EL (cell line): ENCODE measurements around the gene TPTE2.
"Not testable (repeated sequence)": the region's sequence is repeated elsewhere in the genome, so short reads cannot be mapped to it uniquely, and the experiment has no call there.

ENCODE experiments used
- DNase-seq: peaks from one replicate; pipeline ENCODE4 v3.0.0-alpha.2; 2016

TPTE2 gene

DNA sequence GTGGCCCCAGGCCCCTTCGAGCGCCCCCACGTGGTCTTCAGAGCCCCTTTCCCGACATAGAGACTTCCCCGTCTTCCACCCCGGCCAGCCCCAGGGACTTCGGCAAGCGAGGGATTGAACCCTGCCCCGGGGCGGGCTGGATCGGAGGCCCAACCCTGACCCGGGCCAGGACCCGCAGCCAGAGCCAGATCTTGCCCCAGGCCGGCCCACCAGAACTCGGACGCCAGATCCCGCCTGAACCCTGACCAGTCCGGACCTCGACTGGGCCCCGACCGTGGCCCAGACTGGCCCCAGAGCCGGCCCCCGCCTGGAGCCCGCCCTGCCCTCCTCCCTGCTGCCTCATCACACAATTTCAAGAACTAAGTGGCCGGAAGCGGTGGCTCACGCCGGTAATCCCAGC is 253 bp upstream of the TPTE2 start:
- no peak for DNase-seq

DNA sequence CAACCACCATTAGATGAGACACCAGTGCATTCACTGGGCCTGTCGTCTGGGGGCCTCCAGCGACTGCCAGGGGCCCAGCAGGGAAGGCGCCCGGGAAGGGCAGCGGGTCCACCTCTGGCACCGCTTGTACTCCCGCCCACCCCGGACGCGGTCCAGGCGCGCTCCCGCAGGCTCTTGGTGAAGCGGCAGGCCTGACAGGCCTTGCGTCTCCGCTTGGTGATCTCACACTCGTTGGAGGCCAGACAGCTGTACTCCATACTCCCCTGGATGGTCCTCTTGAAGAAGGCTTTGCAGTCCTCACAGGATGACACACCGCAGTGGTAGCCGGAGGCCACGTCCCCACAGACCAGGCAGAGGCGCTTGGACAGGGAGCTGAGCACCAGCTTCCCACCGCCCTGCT is 660 bp downstream of the TPTE2 start:
- not testable (repeated sequence) for DNase-seq

DNA sequence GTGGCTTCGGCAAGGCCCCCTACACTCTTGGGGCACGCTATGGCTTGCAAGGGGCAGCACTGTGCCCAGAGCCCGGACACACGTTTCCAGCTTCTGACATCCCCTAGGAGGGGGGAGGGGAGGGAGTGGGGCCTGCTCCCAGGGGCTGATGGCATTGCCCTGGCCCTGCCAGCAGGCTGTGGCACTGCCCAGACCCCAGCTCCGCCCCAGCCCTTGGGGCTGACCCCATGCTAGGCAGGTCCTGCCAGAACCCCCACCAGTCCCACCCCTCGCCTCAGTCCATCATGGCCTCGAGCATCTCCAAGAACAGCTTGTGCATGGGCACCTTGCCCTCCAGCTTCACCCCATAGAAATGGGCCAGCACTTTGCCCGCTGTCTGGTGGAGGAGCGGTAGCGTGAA is 1.6 kb downstream of the TPTE2 start:
- not testable (repeated sequence) for DNase-seq

DNA sequence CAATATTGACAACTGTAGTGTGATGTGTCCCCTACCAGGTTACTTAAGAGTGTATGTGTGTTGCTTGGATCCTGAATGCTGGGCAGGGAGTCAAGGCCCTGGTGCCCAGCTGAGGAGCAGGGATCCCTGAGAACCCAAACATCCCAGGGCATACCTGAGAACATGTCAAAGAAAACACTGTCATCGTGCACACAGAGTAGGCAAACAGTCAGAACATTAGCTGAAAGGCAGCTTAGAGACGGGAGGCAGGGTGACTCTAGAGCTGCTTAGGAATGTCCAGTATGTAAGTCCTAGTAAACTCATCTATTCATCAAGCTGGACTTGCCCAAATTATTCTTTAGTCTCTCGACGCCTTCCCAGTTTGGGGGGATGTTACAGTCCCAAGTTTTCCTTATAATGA is 4.0 kb downstream of the TPTE2 start:
- not testable (repeated sequence) for DNase-seq

DNA sequence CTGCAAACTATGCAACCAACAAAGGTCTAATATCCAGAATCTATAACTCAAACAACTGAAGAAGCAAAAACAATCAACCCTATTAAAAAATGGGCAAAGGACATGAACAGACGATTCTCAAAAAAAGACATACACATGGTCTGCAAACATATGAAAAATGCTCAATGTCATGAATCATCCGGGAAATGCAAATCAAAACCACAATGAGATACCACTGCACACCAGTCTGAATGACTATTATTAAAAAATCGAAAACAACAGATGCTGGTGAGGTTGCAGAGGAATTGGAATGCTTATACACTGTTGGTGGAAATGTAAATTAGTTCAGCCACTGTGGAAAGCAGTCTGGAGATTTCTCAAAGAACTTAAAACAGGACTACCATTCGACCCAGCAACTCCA is 12.1 kb downstream of the TPTE2 start:
- DNase-seq = peak; percentile 45

DNA sequence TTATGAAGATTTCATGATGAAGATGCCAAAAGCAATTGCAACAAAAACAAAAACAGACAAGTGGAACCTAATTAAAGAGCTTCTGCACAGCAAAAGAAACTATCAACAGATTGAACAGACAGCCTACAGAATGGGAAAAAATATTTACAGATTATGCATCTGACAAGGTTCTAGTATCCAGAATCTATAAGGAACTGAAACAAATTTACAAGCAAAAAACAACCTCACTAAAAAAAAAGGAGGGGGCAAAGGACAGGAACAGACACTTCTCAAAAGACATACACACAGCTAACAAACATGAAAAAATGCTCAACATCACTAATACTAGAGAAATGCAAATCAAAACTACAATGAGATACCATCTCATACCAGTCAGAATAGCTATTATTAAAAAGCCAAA is 35.7 kb downstream of the TPTE2 start:
- not testable (repeated sequence) for DNase-seq

DNA sequence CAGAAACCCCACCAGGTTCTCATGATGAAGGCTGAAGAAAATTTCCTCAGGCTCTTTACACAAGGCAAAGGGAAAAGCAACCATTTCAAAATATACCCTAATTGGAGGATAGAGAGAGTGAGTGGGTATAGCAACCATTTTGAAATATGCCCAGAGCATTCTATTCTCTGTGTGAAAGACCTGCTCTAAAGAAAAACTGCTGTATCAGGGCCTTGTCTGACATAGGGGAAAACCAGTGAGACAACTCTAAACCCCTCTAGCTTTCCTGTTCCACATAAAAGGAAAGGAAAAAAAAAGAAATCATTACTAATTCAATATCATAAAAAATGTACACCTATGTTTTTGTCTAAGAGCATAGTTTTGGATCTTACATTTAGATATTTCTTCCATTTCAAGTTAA is 42.3 kb downstream of the TPTE2 start:
- DNase-seq = no peak

DNA sequence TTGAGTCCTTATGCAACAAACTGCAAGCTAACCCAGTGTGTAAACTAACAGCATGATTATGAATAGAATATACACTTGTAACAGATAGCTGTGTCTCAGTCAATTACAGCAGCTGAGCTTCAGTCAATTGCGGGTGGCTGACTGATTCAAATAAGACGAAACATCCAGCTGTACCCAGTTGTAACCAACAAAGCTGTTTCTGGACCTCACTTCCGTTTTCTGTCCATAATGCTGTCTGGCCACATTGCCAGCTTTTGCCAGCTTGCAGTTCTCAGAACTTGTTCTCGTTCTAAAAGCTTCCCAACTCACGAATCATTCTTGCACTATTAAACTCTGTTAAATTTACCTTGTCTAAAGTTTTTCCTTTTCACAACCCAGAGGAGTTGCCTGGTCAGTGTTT is 53.7 kb downstream of the TPTE2 start:
- DNase-seq = not testable (repeated sequence)

DNA sequence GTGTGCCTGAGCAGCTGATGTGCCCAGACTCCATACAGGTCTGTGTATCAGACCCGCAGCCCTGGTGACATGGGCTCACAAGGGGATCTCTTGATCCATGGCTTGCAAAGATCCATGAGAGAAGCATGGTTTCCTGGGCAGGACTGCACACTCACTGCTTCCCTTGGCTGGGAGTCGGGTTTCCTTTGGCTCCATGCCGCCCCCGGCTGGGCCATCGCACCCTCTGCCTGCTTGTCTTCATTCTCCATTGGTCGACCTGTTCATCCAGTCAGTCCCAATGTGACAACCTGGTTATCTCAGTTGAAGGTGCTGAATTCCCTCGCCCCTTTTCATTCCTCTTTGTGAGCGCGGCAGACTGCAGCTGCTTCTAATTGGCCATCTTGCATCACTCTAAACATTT is 101.2 kb downstream of the TPTE2 start:
- not testable (repeated sequence) for DNase-seq

DNA sequence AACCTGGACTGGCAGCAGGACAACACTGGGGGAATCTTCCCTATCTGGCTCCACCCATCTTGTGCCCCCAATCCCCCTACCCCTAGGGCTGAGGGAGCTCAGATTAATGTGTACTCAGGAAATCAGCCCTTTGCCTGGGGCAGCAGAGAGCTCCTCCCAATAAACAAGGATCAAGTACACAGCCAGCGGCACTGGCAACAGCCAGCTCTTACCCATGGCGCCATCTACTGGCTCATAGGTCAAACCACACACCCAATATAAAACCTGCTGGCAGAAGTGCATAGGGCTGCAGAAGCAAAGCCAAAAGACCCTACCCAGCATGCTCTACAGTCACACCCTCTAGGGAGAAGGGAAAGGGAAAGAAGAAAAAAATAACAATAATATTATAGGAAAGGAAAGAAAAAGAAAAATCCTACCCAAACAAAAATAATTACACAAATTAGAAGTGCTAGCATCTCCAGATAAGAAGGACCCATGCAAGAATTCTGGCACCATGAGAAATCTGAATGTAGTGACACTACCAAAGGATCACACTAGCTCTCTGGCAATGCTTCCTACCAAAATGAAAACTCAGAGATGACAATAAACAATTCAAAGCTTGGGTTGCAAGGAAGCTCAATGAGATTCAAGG is 122.2 kb downstream of the TPTE2 start:
- peak; percentile 13 for DNase-seq

DNA sequence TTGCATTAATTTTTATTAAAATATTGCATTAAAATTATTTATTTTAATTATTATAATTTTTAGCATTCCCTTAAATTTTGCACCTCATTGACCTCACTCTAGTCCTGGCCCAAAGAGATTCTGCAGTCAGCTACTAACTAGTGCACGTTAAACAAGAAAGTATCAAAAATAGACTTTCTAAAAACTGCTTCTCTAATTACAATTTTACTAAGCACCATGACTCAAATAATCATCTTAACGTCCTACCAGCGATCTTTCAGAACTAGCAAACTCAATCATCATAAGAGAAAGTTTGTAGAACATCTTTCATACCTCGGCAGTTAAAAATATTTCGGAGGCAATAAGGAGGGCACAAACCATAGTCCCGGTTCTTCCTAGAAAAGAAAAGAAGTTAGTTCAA is 123.6 kb downstream of the TPTE2 start:
- DNase-seq = not testable (repeated sequence)

DNA sequence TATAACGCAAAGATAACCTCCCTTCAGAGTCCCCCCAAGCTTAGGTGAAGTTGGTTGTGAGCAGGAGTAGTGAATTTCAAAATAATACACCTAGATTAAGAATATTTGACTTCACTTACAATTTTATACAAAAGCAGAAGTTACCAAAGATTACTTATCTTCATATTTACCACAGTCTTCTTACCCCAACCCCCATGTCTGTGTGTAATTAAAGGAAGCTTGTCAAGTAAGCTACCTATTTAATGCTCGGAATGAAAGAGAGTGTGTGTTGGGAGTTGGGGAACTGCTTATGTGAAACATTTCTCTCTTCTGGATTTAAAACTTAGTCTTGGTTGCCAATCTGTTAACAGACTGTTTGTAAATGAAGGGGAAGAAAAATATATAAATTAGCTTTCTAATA is 139.1 kb downstream of the TPTE2 start:
- DNase-seq = not testable (repeated sequence)

DNA sequence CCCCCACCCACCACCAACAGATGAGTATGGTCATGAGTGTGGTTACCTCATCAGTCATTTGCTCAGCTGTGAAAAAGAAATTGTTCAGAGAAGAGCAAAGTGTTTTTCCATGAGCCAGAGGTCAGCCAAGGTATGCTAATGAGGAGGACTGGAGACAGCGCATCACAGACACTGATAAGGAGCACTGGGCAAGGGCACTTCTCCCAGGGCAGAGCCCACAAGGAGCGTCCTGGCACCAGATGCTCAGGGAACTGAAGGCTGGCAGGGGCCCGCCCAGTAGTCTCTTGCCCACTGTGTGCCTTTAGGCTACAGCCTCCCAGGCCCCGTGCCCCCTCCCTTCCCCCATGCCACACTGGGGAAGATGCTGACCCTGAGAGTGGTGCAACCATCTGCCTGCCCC is 148.8 kb downstream of the TPTE2 start:
- not testable (repeated sequence) for DNase-seq

DNA sequence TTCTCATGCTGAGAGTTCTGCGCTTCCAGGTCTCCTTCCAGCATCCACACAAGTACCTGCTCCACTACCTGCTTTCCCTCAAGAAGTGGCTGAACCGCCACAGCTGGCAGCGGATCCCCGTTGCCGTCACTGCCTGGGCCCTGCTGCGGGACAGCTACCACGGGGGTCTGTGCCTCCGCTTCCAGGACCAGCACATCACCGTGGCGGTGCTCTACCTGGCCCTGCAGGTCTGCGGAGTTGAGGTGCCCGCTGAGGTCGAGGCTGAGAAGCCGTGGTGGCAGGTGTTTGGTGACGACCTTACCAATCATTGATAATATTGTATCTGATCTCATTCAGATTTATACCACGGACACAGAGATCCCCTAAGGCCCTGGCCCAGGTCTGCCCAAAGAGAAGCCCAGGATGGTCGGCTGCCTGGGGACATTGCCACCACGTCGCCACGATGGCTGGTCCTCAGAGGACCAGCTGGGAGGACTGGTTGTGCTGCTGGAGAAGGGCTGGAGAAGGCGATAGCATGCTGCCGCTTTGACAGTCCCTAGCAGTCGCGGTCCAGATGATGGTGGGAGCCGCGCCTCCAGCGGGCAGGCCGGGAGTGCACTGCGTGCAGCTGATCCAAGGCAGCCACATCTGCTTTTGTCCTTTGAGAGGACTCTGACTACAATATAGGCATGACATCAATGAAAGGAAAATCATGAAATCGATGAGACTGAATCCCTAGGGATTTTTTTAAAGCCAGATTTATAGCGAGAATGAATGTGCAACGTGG is 178.4 kb downstream of the TPTE2 start:
- DNase-seq = not testable (repeated sequence)

DNA sequence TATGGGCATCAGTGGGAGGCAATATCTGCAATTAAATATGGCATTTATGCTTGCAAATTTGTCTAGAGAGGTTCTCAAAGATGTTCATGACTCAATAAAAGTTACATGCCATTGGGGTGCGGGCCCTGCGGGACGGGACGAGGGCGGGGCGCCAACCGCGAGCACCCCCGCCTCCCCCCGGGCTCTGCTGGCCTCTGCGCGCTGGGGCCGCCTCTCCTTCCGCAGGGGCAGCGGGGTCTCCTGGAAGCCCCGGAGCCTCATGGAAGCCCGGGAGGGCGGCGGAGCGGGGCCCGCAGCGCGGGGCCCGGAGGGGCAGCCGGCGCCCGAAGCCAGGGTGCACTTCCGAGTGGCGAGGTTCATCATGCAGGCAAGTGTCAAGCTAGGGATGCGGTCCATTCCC is 179.2 kb downstream of the TPTE2 start:
- DNase-seq = no peak
